ENCODE data around the gene EDN1. TPM values are rescaled to one million over a fixed set of nuclear protein-coding genes. Genes with fewer than 3 reads are reported as not detected.
A peak's percentile ranks its signal among the peaks of the same experiment; 100 is the strongest.

EDN1 gene
- total RNA-seq, 1 experiment from 2014 or later: 15.1 TPM

- H3K36me3 ChIP-seq (ENCODE audit: control insufficient read depth, insufficient read depth, low read length): no peaks in the 10 kb centered on the region
- TF ChIP-seq SIN3A (IDR thresholded peaks at IDR 0.05; ENCODE audit: borderline replicate concordance, insufficient read depth, low read depth, low read length) (no peak), CTCF (IDR thresholded peaks at IDR 0.05) (no peak), TCF7L2 (IDR thresholded peaks at IDR 0.05; ENCODE audit: low read depth, low read length) (no peak), REST (IDR thresholded peaks at IDR 0.05; ENCODE audit: insufficient read depth in 1 of 2, low read depth in 2 of 2, low read length in 1 of 2) (no peak)
- ChIA-PET POLR2A (interaction anchor here (0.5 kb wide), 1 partner anchor 335 kb away, joined by 3 read pairs; no protein-coding TSS in a partner anchor), CTCF (interaction anchor here (0.6 kb wide), 1 partner anchor 615 kb away, joined by 4 read pairs; no protein-coding TSS in a partner anchor)
- peak overlapping the region in 1 of 2 experiments; percentile 10; a peak in 2 of 4 replicates for H3K4me3 ChIP-seq (ENCODE audit: low read depth in 2 of 2, low read length in 2 of 2)
- peak overlapping the region; percentile 80 for H3K27ac ChIP-seq (ENCODE audit: low read length)
- in situ Hi-C loops (cut with HindIII; ENCODE audit: low pct_unique_long_range_greater_than_20kb, low sequenced_read_pairs) (no loop called here), intact Hi-C loops (cut with micrococcal nuclease; ENCODE audit: unreplicated experiment) (no loop called here)
- H3K27me3 ChIP-seq (ENCODE audit: control insufficient read depth, insufficient read depth, low read length): no peaks in the 10 kb centered on the region
- DNase-seq (ENCODE audit: low read depth, low spot score) (no peak), ATAC-seq (peak; percentile 76)
- no TSS peak for BruUV-seq (replicated peaks)
- no peaks in the 10 kb centered on the region for H3K9me3 ChIP-seq (ENCODE audit: control insufficient read depth, insufficient read depth, low read depth, low read length)
- H3K4me1 ChIP-seq (ENCODE audit: control insufficient read depth, insufficient read depth, low read length): peaks cover 17% of the 10 kb centered on the region; the same call in 1 of the 2 replicates
These were observed 10.7 kb upstream of the EDN1 start for GRCh38 chr6:12279322-12280091.

GRCh38 chr6:12280458-12280857 is 9.7 kb upstream of the EDN1 start:
- TF ChIP-seq POLR2AphosphoS5 (IDR thresholded peaks at IDR 0.05; ENCODE audit: low read depth, low read length) (no peak), SIN3A (IDR thresholded peaks at IDR 0.05; ENCODE audit: borderline replicate concordance, insufficient read depth, low read depth, low read length) (no peak), TCF7L2 (IDR thresholded peaks at IDR 0.05; ENCODE audit: low read depth, low read length) (no peak), REST (IDR thresholded peaks at IDR 0.05; ENCODE audit: insufficient read depth in 1 of 2, low read depth in 2 of 2, low read length in 1 of 2) (no peak)
- in situ Hi-C loops (cut with HindIII; ENCODE audit: low pct_unique_long_range_greater_than_20kb, low sequenced_read_pairs) (no loop called here), intact Hi-C loops (cut with micrococcal nuclease; ENCODE audit: unreplicated experiment) (no loop called here)
- no peaks in the 10 kb centered on the region for H3K27me3 ChIP-seq (ENCODE audit: control insufficient read depth, insufficient read depth, low read length)
- DNase-seq (ENCODE audit: low read depth, low spot score) (no peak), ATAC-seq (peak; percentile 78; the same call in 1 of the 2 replicates)
- ChIA-PET POLR2A (no interaction called here), CTCF (interaction anchor here (0.6 to 0.7 kb wide), 2 partner anchors 9 to 614 kb away, joined by 3 to 4 read pairs; no protein-coding TSS in a partner anchor)
- H3K36me3 ChIP-seq (ENCODE audit: control insufficient read depth, insufficient read depth, low read length): no peaks in the 10 kb centered on the region
- H3K27ac ChIP-seq (ENCODE audit: low read length): peak overlapping the region; percentile 0
- no peak overlapping the region for H3K4me3 ChIP-seq (ENCODE audit: low read depth in 2 of 2, low read length in 2 of 2)
- BruUV-seq (replicated peaks): no TSS peak
- H3K4me1 ChIP-seq (ENCODE audit: control insufficient read depth, insufficient read depth, low read length): peaks cover 17% of the 10 kb centered on the region; the same call in 1 of the 2 replicates
- H3K9me3 ChIP-seq (ENCODE audit: control insufficient read depth, insufficient read depth, low read depth, low read length): no peaks in the 10 kb centered on the region

All from Panc1 (cell line).